GM12878 (cell line): ENCODE measurements around the gene SRMS. TPM values are rescaled to one million over a fixed set of nuclear protein-coding genes. Genes with fewer than 3 reads are reported as not detected.

Experiments used
- ATAC-seq: fragments of 200-7000 bp; cut with Tn5 transposase; 3 replicates; pipeline ENCODE4 v1.9.1; 2020; ENCODE audit warnings: mild to moderate bottlenecking, moderate library complexity
- BruUV-seq: library from RNA; stranded (reverse); fragments of 400-500 nt; replicated peaks from 2 replicates; lab custom pipeline; 2021; lab: Mats Ljungman, UMichigan
- CTCF ChIA-PET: fragments of 300-600 bp; sonication (Branson Sonifier 250); formaldehyde crosslinking; extraction: SDS; loops from one replicate; lab custom pipeline; 2021; ENCODE audit warnings: inconsistent platforms; lab: Yijun Ruan, JAX
- POLR2A ChIA-PET: fragments of 350-600 bp; formaldehyde crosslinking; extraction: SDS; loops from one replicate; lab custom pipeline; 2021; ENCODE audit warnings: inconsistent platforms; lab: Charles Lee
- RAD21 ChIA-PET: fragments of 300-600 bp; sonication (Branson Sonifier 250); formaldehyde crosslinking; loops from one replicate; lab custom pipeline; 2023; ENCODE audit warnings: antibody characterized with exemption; ENCODE audit not compliant: unreplicated experiment; lab: Charles Lee
- SMC1A ChIA-PET: fragments of 300-600 bp; sonication (Branson Sonifier 250); formaldehyde crosslinking; loops from one replicate; lab custom pipeline; 2023; ENCODE audit not compliant: unreplicated experiment, uncharacterized antibody; lab: Charles Lee
- DNase-seq: peaks from one replicate; pipeline ENCODE4 v3.0.0-alpha.2; 2011; ENCODE audit warnings: low read depth, low spot score
- FAIRE-seq: peaks from 3 replicates; lab custom pipeline; 2011; peaks lifted over from hg19 to GRCh38; lab: Jason Lieb, UNC
- H2AFZ ChIP-seq: 2 replicates; pipeline ENCODE4 v1.6.0; 2011; ENCODE audit warnings: low read depth, low read length, control low read depth; ENCODE audit not compliant: control insufficient read depth
- H3K27ac ChIP-seq: 2 replicates; pipeline ENCODE4 v1.5.1; 2011; ENCODE audit warnings: control low read depth; ENCODE audit not compliant: control insufficient read depth, insufficient read depth
- H3K27me3 ChIP-seq, 2 experiments: replicated peaks in 1 of 2; 2 replicates each; pipeline versions ENCODE4 v1.6.0 to v1.6.1; 2011; ENCODE audit warnings: low read length in 1 of 2; ENCODE audit not compliant: control insufficient read depth in 2 of 2, insufficient read depth in 2 of 2
- H3K36me3 ChIP-seq, 2 experiments: 2 replicates each; pipeline ENCODE4 v1.5.1; 2011; ENCODE audit warnings: low read length in 1 of 2; ENCODE audit not compliant: control insufficient read depth in 2 of 2, insufficient read depth in 2 of 2
- H3K4me1 ChIP-seq: 2 replicates; pipeline ENCODE4 v1.6.1; 2011; ENCODE audit warnings: mild to moderate bottlenecking, low read length, moderate library complexity, mixed read lengths; ENCODE audit not compliant: control insufficient read depth, insufficient read depth
- H3K4me2 ChIP-seq: 2 replicates; pipeline ENCODE4 v1.6.0; 2011; ENCODE audit warnings: control low read depth; ENCODE audit not compliant: control insufficient read depth, insufficient read depth
- H3K4me3 ChIP-seq: fragments of 200-600 bp; sonication (generic); 2 replicates; pipeline ENCODE4 v1.5.1; 2016
- H3K79me2 ChIP-seq: 2 replicates; pipeline ENCODE4 v1.6.0; 2011; ENCODE audit warnings: low read length; ENCODE audit not compliant: control insufficient read depth, insufficient read depth
- H3K9ac ChIP-seq: 2 replicates; pipeline ENCODE4 v1.8.0; 2011; ENCODE audit warnings: low read length, control low read depth, mixed read lengths; ENCODE audit not compliant: control insufficient read depth, insufficient read depth
- H3K9me3 ChIP-seq: replicated peaks from 3 replicates; pipeline ENCODE4 v1.5.1; 2011; ENCODE audit warnings: mild to moderate bottlenecking, low read length; ENCODE audit not compliant: control insufficient read depth, insufficient read depth
- H4K20me1 ChIP-seq: 2 replicates; pipeline ENCODE4 v1.6.0; 2011; ENCODE audit not compliant: control insufficient read depth, insufficient read depth
- FOS ChIP-seq: IDR thresholded peaks from 3 replicates; pipeline ENCODE4 v1.6.1; 2011; ENCODE audit warnings: borderline replicate concordance; ENCODE audit not compliant: insufficient read length; ENCODE audit errors: extremely low read depth
- FOXM1 ChIP-seq: IDR thresholded peaks from 2 replicates; pipeline ENCODE4 v1.6.1; 2012; ENCODE audit warnings: low read depth, mild to moderate bottlenecking, inconsistent platforms, low read length, moderate library complexity
- JUND ChIP-seq: IDR thresholded peaks from 2 replicates; pipeline ENCODE4 v1.6.1; 2012; ENCODE audit warnings: low read depth, mild to moderate bottlenecking, low read length, improper control_type of control experiment, moderate library complexity
- MXI1 ChIP-seq: fragments of 150-350 bp; IDR thresholded peaks from 2 replicates; pipeline ENCODE4 v1.6.1; 2011; ENCODE audit warnings: low read depth, mild to moderate bottlenecking, inconsistent platforms, low read length, improper control_type of control experiment
- NFXL1 ChIP-seq: fragments of 450-650 bp; IDR thresholded peaks from 2 replicates; pipeline ENCODE4 v1.6.1; 2017; ENCODE audit warnings: antibody characterized with exemption, mild to moderate bottlenecking, borderline replicate concordance
- PML ChIP-seq: IDR thresholded peaks from 2 replicates; pipeline ENCODE4 v1.6.1; 2012; ENCODE audit warnings: low read length, inconsistent platforms
- POLR2AphosphoS5 ChIP-seq: IDR thresholded peaks from 2 replicates; pipeline ENCODE4 v1.6.1; 2011; ENCODE audit warnings: mild to moderate bottlenecking, low read length, inconsistent platforms
- WGBS: methylation state at CpG from one replicate; pipeline ENCODE4 v1.1.6; 2016; ENCODE audit warnings: low lambda C conversion rate; ENCODE audit not compliant: insufficient replicate concordance, insufficient coverage; ENCODE audit errors: missing lambda C conversion rate; 5-methylcytosine and 5-hydroxymethylcytosine counted together
- in situ Hi-C: fragments of 300-500 bp; cut with MboI; formaldehyde crosslinking; loops from 9 replicates; pipeline ENCODE4 v1.14.3; 2018; ENCODE audit warnings: mixed read lengths
- intact Hi-C: fragments of 100-400 bp; cut with micrococcal nuclease; formaldehyde crosslinking; loops from one replicate; pipeline ENCODE4 v1.14.2; 2022; ENCODE audit not compliant: unreplicated experiment
- polyA plus RNA-seq, 11 experiments: library from polyadenylated mRNA; depleted of rRNA in 4 of 11; unstranded in 6 of 11; stranded (reverse) in 5 of 11; fragments of >200 nt; fragmentation: Nextera tagmentation in 4 of 11; fragmentation: Illumina TruSeq in 1 of 11; extraction: Ambion mirVana in 4 of 11; extraction: Trizol in 1 of 11; gene quantifications; 1 replicate in 1 of 11; 2 replicates in 10 of 11; pipeline versions ENCODE4 v1.2.1 to v1.2.3, GENCODE V29; 2011 to 2016; ENCODE audit warnings: inconsistent platforms in 2 of 11, missing spikeins in 2 of 11, low read depth in 1 of 11
- total RNA-seq, 4 experiments: library from RNA; depleted of rRNA in 3 of 4; stranded (reverse); fragments of >200 nt in 3 of 4; fragmentation: Illumina TruSeq in 1 of 4; extraction: Trizol in 1 of 4; gene quantifications; 2 replicates each; pipeline versions ENCODE4 v1.2.1 to v1.2.3, GENCODE V29; 2013 to 2021
- TF ChIP-seq, protein P1 (sequence below): fragments of 450-650 bp; IDR thresholded peaks from 2 replicates; pipeline ENCODE4 v1.6.1; 2018; ENCODE audit warnings: mild to moderate bottlenecking, low read depth, moderate library complexity; ENCODE audit not compliant: partially characterized antibody

The SRMS gene
- total and polyA plus RNA-seq, 10 of the 15 experiments (the other 5 are each of a cell fraction or from before 2014, with no cell fraction given): not detected

DNA sequence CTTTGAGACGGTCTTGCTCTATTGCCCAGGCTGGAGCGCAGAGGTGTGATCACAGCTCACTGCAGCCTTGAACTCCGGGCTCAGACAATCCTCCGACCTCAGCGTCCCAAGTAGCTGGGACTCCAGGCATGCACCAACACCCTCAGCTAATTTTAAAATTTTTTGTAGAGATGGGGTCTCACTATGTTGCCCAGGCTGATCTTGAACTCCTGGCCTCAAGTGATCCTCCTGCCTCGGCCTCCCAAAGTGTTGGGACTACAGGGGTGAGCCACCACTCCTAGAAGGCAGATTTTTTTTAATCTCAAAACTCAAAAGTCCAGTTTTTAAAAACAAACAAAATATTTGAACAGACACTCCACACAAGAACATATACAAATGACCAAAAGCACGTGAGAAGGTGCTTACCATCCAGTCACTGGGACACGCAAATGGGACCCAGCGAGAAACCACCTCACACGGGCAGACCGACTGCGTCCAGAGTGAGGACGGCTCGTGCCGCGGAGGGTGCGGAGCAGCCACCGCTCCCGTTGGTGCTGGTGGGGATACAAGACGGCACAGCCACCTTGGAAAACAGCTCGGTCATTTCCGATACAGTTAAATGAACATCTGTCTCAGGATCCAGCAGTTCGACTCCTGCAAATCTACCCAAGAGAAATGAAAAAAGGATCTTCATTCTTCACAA, 35.0 kb upstream of the SRMS start:
- H2AFZ ChIP-seq: no peak overlapping the region
- in situ Hi-C loops: no loop called here

More for the DNA sequence above, 35.0 kb upstream of the SRMS start:
- H3K27ac ChIP-seq: no peak overlapping the region
- FAIRE-seq (no peak), DNase-seq (no peak), ATAC-seq (no peak)
- no peak overlapping the region for H3K9ac ChIP-seq
- SMC1A ChIA-PET: interaction anchor here (1.8 to 2.2 kb wide), 2 partner anchors 45 to 132 kb away, joined by 4 to 8 read pairs; partner anchors contain the start of gene PTK6
- no TSS peak for BruUV-seq
- H3K36me3 ChIP-seq: no peaks in the 10 kb centered on the region
- intact Hi-C loops: no loop called here
- TF ChIP-seq POLR2AphosphoS5: no peak
- no peak for TF ChIP-seq PML
- TF ChIP-seq FOXM1: no peak
- no peak for TF ChIP-seq NFXL1
- no peak for TF ChIP-seq FOS
- TF ChIP-seq JUND: no peak
- TF ChIP-seq, protein P1, sequence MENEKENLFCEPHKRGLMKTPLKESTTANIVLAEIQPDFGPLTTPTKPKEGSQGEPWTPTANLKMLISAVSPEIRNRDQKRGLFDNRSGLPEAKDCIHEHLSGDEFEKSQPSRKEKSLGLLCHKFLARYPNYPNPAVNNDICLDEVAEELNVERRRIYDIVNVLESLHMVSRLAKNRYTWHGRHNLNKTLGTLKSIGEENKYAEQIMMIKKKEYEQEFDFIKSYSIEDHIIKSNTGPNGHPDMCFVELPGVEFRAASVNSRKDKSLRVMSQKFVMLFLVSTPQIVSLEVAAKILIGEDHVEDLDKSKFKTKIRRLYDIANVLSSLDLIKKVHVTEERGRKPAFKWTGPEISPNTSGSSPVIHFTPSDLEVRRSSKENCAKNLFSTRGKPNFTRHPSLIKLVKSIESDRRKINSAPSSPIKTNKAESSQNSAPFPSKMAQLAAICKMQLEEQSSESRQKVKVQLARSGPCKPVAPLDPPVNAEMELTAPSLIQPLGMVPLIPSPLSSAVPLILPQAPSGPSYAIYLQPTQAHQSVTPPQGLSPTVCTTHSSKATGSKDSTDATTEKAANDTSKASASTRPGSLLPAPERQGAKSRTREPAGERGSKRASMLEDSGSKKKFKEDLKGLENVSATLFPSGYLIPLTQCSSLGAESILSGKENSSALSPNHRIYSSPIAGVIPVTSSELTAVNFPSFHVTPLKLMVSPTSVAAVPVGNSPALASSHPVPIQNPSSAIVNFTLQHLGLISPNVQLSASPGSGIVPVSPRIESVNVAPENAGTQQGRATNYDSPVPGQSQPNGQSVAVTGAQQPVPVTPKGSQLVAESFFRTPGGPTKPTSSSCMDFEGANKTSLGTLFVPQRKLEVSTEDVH: no peak
- no peak for TF ChIP-seq MXI1
- TF ChIP-seq, all 136 proteins: peak for 0
- ChIA-PET RAD21 (interaction anchor here (0.8 to 2.3 kb wide), 4 partner anchors 43 to 76 kb away, joined by 3 to 15 read pairs (median 4); partner anchors contain the start of gene RTEL1), POLR2A (no interaction called here), CTCF (interaction anchor here (0.8 to 2.3 kb wide), 7 partner anchors 20 to 204 kb away, joined by 3 to 8 read pairs (median 3); partner anchors contain the start of genes LIME1, PTK6 and RTEL1)
- no peaks in the 10 kb centered on the region for H3K27me3 ChIP-seq
- no peaks in the 10 kb centered on the region for H3K4me1 ChIP-seq
- no peaks in the 10 kb centered on the region for H3K79me2 ChIP-seq
- no peak overlapping the region for H3K4me2 ChIP-seq
- H3K9me3 ChIP-seq: no peaks in the 10 kb centered on the region
- 76% methylated on average over 23 of the region's 23 CpGs for WGBS
- no peaks in the 10 kb centered on the region; the same call in 1 of the 2 replicates for H4K20me1 ChIP-seq
- no peak overlapping the region for H3K4me3 ChIP-seq
